Progenitor cell of endocrine pancreas (in vitro differentiated cells): Measurements from ENCODE around the gene SEC16A. TPM values are rescaled to one million over a fixed set of nuclear protein-coding genes. Genes with fewer than 3 reads are reported as not detected.

Experiments
- DNase-seq: peaks from one replicate; pipeline ENCODE4 v3.0.0; 2021; ENCODE audit warnings: low spot score; ENCODE audit not compliant: unreplicated experiment
- H3K27ac Mint-ChIP-seq: 2 replicates; pipeline ENCODE4 v1.8.0; 2021; ENCODE audit warnings: mild to moderate bottlenecking, moderate library complexity, mixed read lengths
- H3K27me3 Mint-ChIP-seq: 2 replicates; pipeline ENCODE4 v1.8.0; 2021; ENCODE audit warnings: mixed read lengths
- H3K36me3 Mint-ChIP-seq: 2 replicates; pipeline ENCODE4 v1.8.0; 2022; ENCODE audit warnings: mixed read lengths; ENCODE audit not compliant: insufficient read depth
- H3K4me1 Mint-ChIP-seq: 2 replicates; pipeline ENCODE4 v1.8.0; 2021; ENCODE audit warnings: low read depth, mixed read lengths
- H3K4me3 Mint-ChIP-seq: 2 replicates; pipeline ENCODE4 v1.8.0; 2021; ENCODE audit warnings: low read depth, mild to moderate bottlenecking, moderate library complexity, mixed read lengths
- H3K9me3 Mint-ChIP-seq: 2 replicates; pipeline ENCODE4 v1.8.0; 2021; ENCODE audit warnings: low read depth, mixed read lengths
- total RNA-seq: library from RNA; stranded (reverse); gene quantifications from 2 replicates; pipeline ENCODE4 v1.2.1, GENCODE V29; 2021
- TF ChIP-seq, protein P1 (sequence below): fragments of 200-600 bp; sonication (generic); IDR thresholded peaks from one replicate; pipeline ENCODE4 v1.5.0; 2021; ENCODE audit warnings: antibody characterized with exemption, mild to moderate bottlenecking; ENCODE audit not compliant: unreplicated experiment

The SEC16A gene
- total RNA-seq, 1 donor from 2014 or later, result 76.1 TPM

DNA sequence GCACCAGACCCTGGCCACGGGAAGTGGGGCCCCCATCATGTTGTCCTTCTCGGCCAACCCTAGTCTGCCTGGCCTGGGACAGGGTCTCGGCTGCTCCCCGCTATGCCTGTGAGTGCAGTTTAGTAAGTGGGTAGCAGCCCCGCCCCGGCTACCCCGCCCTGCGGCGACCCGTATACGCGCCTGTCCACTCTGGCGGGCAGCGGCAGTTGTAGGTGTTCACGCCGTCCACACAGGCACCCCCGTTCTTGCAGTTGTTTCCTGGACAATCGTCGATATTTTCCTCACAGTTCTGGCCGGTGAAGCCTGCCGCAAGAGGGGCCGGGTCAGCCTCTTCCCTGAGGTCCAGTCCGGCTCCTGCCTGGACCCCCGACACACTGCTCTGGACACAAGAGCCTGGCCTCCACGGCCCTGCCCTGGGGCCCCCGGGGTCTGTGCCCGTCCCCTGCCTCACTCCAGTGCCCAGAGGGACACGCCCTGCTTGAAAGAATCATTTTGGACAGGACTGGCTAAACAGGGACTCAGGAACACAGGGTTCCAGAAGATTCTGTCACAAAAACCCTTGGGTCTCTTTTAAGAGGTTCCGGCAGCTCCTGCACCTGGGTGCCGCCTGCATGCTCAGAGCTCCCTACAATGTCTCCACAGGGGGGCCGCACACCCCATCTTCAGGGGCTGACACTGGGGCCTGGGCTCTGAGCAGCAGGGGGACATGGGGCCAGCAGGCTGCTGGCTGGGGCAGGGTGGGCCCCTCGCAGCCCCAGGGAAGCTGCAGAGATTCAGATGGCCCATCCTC lies 36.6 kb upstream of the SEC16A start:
- no peak for DNase-seq
- H3K9me3 Mint-ChIP-seq, result no peaks in the 10 kb centered on the region
- H3K36me3 Mint-ChIP-seq, result peaks cover 6% of the 10 kb centered on the region
- H3K27me3 Mint-ChIP-seq, result no peaks in the 10 kb centered on the region
- peaks cover 5% of the 10 kb centered on the region for H3K4me1 Mint-ChIP-seq
- no peak overlapping the region for H3K27ac Mint-ChIP-seq
- no peak overlapping the region for H3K4me3 Mint-ChIP-seq
- TF ChIP-seq, protein P1, sequence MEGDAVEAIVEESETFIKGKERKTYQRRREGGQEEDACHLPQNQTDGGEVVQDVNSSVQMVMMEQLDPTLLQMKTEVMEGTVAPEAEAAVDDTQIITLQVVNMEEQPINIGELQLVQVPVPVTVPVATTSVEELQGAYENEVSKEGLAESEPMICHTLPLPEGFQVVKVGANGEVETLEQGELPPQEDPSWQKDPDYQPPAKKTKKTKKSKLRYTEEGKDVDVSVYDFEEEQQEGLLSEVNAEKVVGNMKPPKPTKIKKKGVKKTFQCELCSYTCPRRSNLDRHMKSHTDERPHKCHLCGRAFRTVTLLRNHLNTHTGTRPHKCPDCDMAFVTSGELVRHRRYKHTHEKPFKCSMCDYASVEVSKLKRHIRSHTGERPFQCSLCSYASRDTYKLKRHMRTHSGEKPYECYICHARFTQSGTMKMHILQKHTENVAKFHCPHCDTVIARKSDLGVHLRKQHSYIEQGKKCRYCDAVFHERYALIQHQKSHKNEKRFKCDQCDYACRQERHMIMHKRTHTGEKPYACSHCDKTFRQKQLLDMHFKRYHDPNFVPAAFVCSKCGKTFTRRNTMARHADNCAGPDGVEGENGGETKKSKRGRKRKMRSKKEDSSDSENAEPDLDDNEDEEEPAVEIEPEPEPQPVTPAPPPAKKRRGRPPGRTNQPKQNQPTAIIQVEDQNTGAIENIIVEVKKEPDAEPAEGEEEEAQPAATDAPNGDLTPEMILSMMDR, result no peak

DNA sequence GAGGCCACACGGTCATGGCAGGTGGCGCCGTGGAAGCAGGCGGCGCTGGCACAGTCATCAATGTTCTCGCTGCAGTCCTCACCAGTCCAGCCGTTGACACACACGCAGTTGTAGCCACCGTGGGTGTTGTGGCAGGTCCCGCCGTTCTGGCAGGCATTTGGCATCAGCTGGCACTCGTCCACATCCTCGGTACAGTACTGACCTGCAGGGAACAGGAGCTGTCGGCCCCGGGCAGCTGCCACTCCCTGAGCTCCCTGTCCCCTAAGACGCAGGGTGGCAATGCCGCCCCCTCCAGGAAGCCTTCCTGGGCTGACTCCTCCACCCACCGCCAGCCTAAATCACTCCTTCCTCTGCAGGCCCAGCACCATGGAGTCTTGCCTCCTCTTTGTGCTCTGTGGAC lies 35.8 kb upstream of the SEC16A start:
- Mint-ChIP-seq H3K9me3 (no peaks in the 10 kb centered on the region), H3K4me3 (no peak overlapping the region), H3K36me3 (peaks cover 6% of the 10 kb centered on the region), H3K4me1 (peaks cover 5% of the 10 kb centered on the region), H3K27ac (no peak overlapping the region), H3K27me3 (no peaks in the 10 kb centered on the region)
- no peak for DNase-seq
- TF ChIP-seq, protein P1, result no peak

GRCh38 chr9:136517950-136518349 lies 35.1 kb upstream of the SEC16A start:
- no peaks in the 10 kb centered on the region for H3K27me3 Mint-ChIP-seq
- H3K36me3 Mint-ChIP-seq, result peaks cover 8% of the 10 kb centered on the region
- TF ChIP-seq, protein P1, result no peak
- no peak overlapping the region for H3K27ac Mint-ChIP-seq
- no peaks in the 10 kb centered on the region for H3K9me3 Mint-ChIP-seq
- DNase-seq, result no peak
- H3K4me3 Mint-ChIP-seq, result no peak overlapping the region
- peaks cover 5% of the 10 kb centered on the region for H3K4me1 Mint-ChIP-seq

DNA sequence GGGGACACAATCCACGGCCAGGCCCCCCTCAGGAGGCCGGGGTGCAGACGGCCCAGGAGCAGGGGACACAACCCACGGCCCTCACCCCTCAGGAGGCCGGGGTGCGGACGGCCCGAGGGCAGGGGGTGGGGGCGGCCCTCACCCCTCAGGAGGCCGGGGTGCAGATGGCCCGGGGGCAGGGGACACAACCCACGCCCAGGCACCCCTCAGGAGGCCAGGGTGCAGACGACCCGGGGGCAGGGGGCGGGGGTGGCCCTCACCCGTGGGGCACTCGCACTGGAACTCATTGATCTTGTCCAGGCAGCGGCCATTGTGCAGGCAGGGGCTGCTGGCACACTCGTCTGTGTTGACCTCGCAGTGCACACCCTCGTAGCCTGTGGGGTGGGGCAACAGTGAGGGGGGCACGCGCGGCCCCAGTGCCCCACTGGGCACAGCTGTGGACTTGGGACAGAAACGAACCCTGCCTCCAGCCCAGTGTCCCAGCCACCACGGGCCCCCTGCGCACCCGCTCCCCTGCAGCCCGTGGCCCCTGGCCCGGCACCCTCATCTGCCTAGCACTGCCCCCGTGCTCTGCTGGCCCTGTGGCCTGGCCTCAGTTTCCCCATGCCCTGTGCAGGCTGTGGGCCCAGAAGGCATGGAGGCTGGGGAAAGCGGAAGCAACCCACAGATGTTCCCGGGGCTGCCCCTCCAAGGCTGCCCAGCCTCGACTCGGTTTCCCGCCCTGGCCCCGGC lies 34.3 kb upstream of the SEC16A start:
- Mint-ChIP-seq H3K9me3 (no peaks in the 10 kb centered on the region), H3K27ac (no peak overlapping the region), H3K27me3 (no peaks in the 10 kb centered on the region), H3K36me3 (peaks cover 8% of the 10 kb centered on the region), H3K4me1 (peaks cover 5% of the 10 kb centered on the region), H3K4me3 (no peak overlapping the region)
- TF ChIP-seq, protein P1, result no peak
- no peak for DNase-seq

DNA sequence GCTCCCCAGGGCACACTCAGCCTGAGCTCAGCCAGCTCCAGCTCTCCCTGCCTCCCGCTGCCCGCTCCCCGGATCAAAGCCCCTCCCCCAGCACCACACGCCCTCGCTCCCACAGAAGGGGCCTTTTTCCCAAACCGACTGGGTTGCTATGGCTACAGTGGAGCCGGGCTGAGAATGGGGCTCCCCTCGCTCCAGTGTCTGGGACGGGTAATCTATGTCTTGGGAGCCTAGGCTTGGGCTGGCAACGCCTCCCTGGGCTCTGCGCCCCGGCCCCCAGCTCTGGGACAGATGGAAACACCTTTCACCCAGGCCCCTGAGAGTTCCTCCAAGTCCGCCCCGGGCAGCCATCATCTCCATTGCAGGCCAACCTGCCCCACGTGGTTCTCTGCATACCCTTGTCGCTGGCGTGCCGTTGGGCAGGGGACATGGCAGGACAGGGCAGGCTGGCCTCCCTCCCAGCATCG lies 33.4 kb upstream of the SEC16A start:
- no peaks in the 10 kb centered on the region for H3K9me3 Mint-ChIP-seq
- peaks cover 6% of the 10 kb centered on the region for H3K36me3 Mint-ChIP-seq
- H3K27me3 Mint-ChIP-seq, result no peaks in the 10 kb centered on the region
- no peak for DNase-seq
- no peak overlapping the region for H3K27ac Mint-ChIP-seq
- H3K4me3 Mint-ChIP-seq, result no peak overlapping the region
- TF ChIP-seq, protein P1, result no peak
- peaks cover 5% of the 10 kb centered on the region for H3K4me1 Mint-ChIP-seq
